ENCODE data around the gene RIPPLY3.

RIPPLY3 gene

GRCh38 chr21:36968976-36969375 is 37.5 kb upstream of the RIPPLY3 start:
- TF ChIP-seq CTCF (IDR thresholded peaks at IDR 0.05; ENCODE audit: unreplicated experiment in 3 of 3), result no peak
- Mint-ChIP-seq H3K4me3 (peak overlapping the region in 2 of 3 experiments; percentile 16 to 19), H3K27ac (no peak overlapping the region), H3K27me3 (ENCODE audit: low read depth) (no peaks in the 10 kb centered on the region), H3K9me3 (no peaks in the 10 kb centered on the region), H3K36me3 (ENCODE audit: low read depth) (peaks cover 3% of the 10 kb centered on the region), H3K4me1 (peaks cover 11% of the 10 kb centered on the region)

- Mint-ChIP-seq H3K4me1 (peaks cover 14% of the 10 kb centered on the region), H3K27ac (no peak overlapping the region), H3K27me3 (ENCODE audit: low read depth) (peaks cover 11% of the 10 kb centered on the region), H3K36me3 (ENCODE audit: low read depth) (peaks cover under 1% of the 10 kb centered on the region), H3K4me3 (no peak overlapping the region), H3K9me3 (no peaks in the 10 kb centered on the region)
- TF ChIP-seq CTCF (IDR thresholded peaks at IDR 0.05; ENCODE audit: unreplicated experiment in 3 of 3), result no peak
Observed at GRCh38 chr21:36973986-36974850, 32.3 kb upstream of the RIPPLY3 start.

GRCh38 chr21:36974851-36975192 is 31.7 kb upstream of the RIPPLY3 start:
- Mint-ChIP-seq H3K27ac (no peak overlapping the region), H3K36me3 (ENCODE audit: low read depth) (no peaks in the 10 kb centered on the region), H3K27me3 (ENCODE audit: low read depth) (peaks cover 14% of the 10 kb centered on the region), H3K9me3 (no peaks in the 10 kb centered on the region), H3K4me3 (no peak overlapping the region), H3K4me1 (peaks cover 14% of the 10 kb centered on the region)
- TF ChIP-seq CTCF (IDR thresholded peaks at IDR 0.05; ENCODE audit: unreplicated experiment in 3 of 3), result no peak

GRCh38 chr21:36976228-36976861 is 30.2 kb upstream of the RIPPLY3 start:
- no peak overlapping the region for H3K4me3 Mint-ChIP-seq
- H3K9me3 Mint-ChIP-seq, result no peaks in the 10 kb centered on the region
- TF ChIP-seq CTCF (IDR thresholded peaks at IDR 0.05; ENCODE audit: unreplicated experiment in 3 of 3), result no peak
- peaks cover 27% of the 10 kb centered on the region for H3K27me3 Mint-ChIP-seq (ENCODE audit: low read depth)
- peak overlapping the region in 1 of 3 experiments; percentile 78 for H3K27ac Mint-ChIP-seq
- H3K4me1 Mint-ChIP-seq, result peaks cover 23% of the 10 kb centered on the region
- no peaks in the 10 kb centered on the region for H3K36me3 Mint-ChIP-seq (ENCODE audit: low read depth)

GRCh38 chr21:36976882-36977651 is 29.4 kb upstream of the RIPPLY3 start:
- Mint-ChIP-seq H3K27me3 (ENCODE audit: low read depth) (peaks cover 31% of the 10 kb centered on the region), H3K9me3 (no peaks in the 10 kb centered on the region)

More at GRCh38 chr21:36976882-36977651, 29.4 kb upstream of the RIPPLY3 start:
- no peaks in the 10 kb centered on the region for H3K36me3 Mint-ChIP-seq (ENCODE audit: low read depth)
- H3K4me3 Mint-ChIP-seq, result no peak overlapping the region
- TF ChIP-seq CTCF (IDR thresholded peaks at IDR 0.05; ENCODE audit: unreplicated experiment in 3 of 3), result peak; percentile 73 to 83 (median 82)
- peaks cover 23% of the 10 kb centered on the region for H3K4me1 Mint-ChIP-seq
- H3K27ac Mint-ChIP-seq, result peak overlapping the region in 1 of 3 experiments; percentile 78

Data from nephron (organoid).